Spinal cord (tissue), 10 donors: ENCODE measurements around the gene C2orf74. TPM values are rescaled to one million over a fixed set of nuclear protein-coding genes. Genes with fewer than 3 reads are reported as not detected.
A peak's percentile ranks its signal among the peaks of the same experiment; 100 is the strongest.
"Not testable (repeated sequence)": the region's sequence is repeated elsewhere in the genome, so short reads cannot be mapped to it uniquely, and the experiment has no call there.

Source experiments
- DNase-seq, 6 donors: peaks; one replicate each; pipeline versions ENCODE4 v3.0.0 to v3.0.0-alpha.2; 2013 to 2015; ENCODE audit warnings: low spot score in 6 of 6, low read depth in 4 of 6
- H3K27ac ChIP-seq: one replicate; pipeline ENCODE4 v1.5.1; 2013; ENCODE audit warnings: low read depth, low read length, control low read depth
- H3K27me3 ChIP-seq: one replicate; pipeline ENCODE4 v1.6.1; 2013; ENCODE audit warnings: low read length; ENCODE audit not compliant: control insufficient read depth, insufficient read depth
- H3K36me3 ChIP-seq: one replicate; pipeline ENCODE4 v1.6.1; 2013; ENCODE audit warnings: low read length; ENCODE audit not compliant: control insufficient read depth, insufficient read depth
- H3K4me1 ChIP-seq: one replicate; pipeline ENCODE4 v1.6.1; 2013; ENCODE audit warnings: low read length; ENCODE audit not compliant: control insufficient read depth, insufficient read depth
- H3K4me3 ChIP-seq: one replicate; pipeline ENCODE4 v1.5.1; 2013; ENCODE audit warnings: low read depth, low read length, control low read depth
- H3K9me3 ChIP-seq: one replicate; pipeline ENCODE4 v1.6.1; 2013; ENCODE audit warnings: low read length; ENCODE audit not compliant: control insufficient read depth, insufficient read depth
- WGBS: methylation state at CpG from one replicate; pipeline ENCODE4 v1.1.5; 2013; ENCODE audit warnings: missing lambda C conversion rate; ENCODE audit not compliant: insufficient coverage; 5-methylcytosine and 5-hydroxymethylcytosine counted together
- polyA plus RNA-seq, 2 donors: library from polyadenylated mRNA; unstranded; fragments of 120-200 nt; gene quantifications; one replicate each; pipeline ENCODE4 v1.2.1, GENCODE V29; 2013; ENCODE audit not compliant: insufficient read length in 2 of 2
- total RNA-seq, 2 donors: library from RNA; depleted of rRNA in 1 of 2; stranded (reverse); fragments of 120-200 nt in 1 of 2; fragments of >200 nt in 1 of 2; gene quantifications; one replicate each; pipeline versions ENCODE4 v1.2.3 to v1.2.4, GENCODE V29; 2013 to 2014
- donor health status: healthy.

C2orf74 gene
- total and polyA plus RNA-seq, 4 donors: 12.2 to 40.3 (median 31.3) TPM

DNA sequence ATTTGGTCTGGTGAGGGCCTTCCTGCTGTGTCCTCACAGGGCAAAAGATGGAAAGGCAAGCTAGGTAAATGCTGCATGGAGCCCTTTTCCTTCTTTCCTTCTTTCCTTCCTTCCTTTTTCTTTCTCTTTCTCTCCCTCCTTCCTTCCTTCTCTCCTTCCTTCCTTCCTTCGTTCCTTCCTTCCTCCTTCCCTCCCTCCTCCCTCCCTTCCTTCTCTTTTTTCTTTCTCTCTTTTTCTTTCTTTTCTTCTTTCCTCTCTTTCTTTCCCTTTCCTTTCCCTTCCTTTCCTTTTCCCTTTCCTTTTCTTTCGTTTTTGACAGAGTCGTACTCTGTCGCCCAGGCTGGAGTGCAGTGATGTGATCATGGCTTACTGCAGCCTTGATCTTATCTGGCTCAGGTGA, 23.1 kb upstream of the C2orf74 start:
- WGBS: 88% methylated on average over 4 of the region's 4 CpGs
- Histone ChIP-seq H3K4me3 (no peak overlapping the region), H3K36me3 (no peaks in the 10 kb centered on the region), H3K4me1 (no peaks in the 10 kb centered on the region), H3K27ac (no peak overlapping the region), H3K9me3 (no peaks in the 10 kb centered on the region), H3K27me3 (no peaks in the 10 kb centered on the region)
- no peak for DNase-seq

DNA sequence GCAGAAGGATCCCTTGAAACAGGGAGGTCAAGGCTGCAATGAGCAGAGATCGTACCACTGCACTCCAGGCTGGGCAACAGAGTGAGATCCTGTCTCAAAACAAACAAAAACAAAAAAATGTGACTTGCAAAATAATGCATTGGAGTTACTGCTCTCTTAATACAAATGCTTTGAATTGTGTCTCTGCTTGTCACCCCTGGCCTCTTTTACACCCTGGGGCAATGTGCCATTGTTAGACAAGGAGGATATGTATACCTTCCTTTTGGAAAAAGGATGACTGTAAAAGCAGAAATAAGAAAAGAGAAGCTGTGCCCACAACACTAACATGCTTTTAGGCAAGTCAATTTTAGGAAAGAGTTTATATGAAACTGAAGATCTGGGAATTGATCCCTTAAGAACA, 20.8 kb upstream of the C2orf74 start:
- Histone ChIP-seq H3K36me3 (no peaks in the 10 kb centered on the region), H3K4me3 (no peak overlapping the region), H3K4me1 (peaks cover 11% of the 10 kb centered on the region), H3K27me3 (no peaks in the 10 kb centered on the region), H3K9me3 (no peaks in the 10 kb centered on the region), H3K27ac (no peak overlapping the region)
- no peak for DNase-seq
- WGBS: no CpG with 5 or more reads among the region's 1 CpG

DNA sequence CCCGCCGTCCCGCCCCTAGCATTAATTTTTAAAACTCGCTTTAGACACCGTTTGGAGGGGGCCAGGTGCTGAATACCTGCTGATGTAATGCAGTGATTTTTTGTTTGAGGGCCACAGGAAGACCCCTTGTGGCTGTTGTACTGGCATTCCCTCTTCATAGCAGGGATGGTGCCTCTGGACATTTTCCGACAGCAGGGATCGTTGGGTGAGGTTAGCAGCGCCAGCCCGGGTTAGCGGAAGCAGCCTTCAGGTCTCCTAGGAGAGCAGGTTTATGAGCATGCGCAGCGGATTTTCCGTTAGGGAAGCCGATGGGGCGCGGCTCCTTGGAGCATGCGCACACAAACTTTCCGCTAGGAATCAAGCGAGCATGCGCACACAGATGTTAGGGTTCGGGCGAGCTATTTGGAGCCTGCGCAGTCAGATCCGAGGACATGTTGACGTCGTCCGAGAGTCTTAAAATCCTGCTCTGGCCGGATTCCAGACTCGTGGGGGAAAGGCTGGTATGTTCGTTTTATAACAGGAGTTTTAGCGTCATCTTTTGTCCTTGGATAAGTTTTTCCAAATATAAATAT, 17.2 kb upstream of the C2orf74 start:
- H3K27me3 ChIP-seq: no peaks in the 10 kb centered on the region
- DNase-seq: peak; percentile 98 to 100 (median 98)
- H3K4me1 ChIP-seq: peaks cover 11% of the 10 kb centered on the region
- H3K36me3 ChIP-seq: peaks cover 8% of the 10 kb centered on the region
- H3K9me3 ChIP-seq: no peaks in the 10 kb centered on the region
- peak overlapping the region; percentile 90 for H3K4me3 ChIP-seq
- WGBS: 10% methylated on average over 27 of the region's 31 CpGs
- H3K27ac ChIP-seq: peak overlapping the region; percentile 91

DNA sequence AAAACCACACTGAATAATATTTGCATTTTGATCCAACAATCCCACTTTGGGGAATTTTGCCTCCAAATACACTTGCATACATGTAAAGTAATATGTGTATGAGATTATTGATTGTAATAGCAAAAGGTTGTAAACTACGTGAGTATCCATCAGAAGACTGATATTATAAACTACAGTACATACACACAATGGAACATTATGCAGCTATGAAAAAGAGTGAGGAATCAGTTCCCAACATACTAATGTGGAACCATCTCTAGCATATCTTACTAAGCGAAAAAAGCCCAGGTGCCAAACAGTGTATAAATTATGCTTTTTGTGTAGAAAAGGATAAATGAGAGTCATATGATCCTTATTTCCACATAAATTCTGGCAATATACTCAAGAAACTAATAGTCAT, 16.0 kb upstream of the C2orf74 start:
- Histone ChIP-seq H3K4me3 (no peak overlapping the region), H3K4me1 (peaks cover 11% of the 10 kb centered on the region), H3K27ac (no peak overlapping the region), H3K36me3 (peaks cover 8% of the 10 kb centered on the region), H3K27me3 (no peaks in the 10 kb centered on the region), H3K9me3 (no peaks in the 10 kb centered on the region)
- no peak for DNase-seq
- WGBS: no CpG with 5 or more reads among the region's 2 CpGs

DNA sequence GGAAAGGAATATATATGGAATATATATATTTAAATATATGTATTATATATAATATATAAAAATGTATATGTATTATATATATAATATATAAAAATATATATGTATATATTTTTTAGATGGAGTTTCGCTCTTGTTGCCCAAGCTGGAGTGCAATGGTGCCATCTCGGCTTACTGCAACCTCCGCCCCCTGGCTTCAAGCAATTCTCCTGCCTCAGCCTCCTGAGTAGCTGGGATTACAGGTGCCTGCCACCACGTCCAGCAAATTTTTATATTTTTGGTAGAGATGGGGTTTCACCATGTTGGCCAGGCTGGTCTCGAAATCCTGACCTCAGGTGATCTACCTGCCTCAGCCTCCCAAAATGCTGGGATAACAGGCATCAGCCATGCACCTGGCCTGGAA, 13.9 kb upstream of the C2orf74 start:
- H3K27me3 ChIP-seq, H3K36me3 ChIP-seq, H3K4me3 ChIP-seq, H3K27ac ChIP-seq, DNase-seq, H3K9me3 ChIP-seq: not testable (repeated sequence)
- H3K4me1 ChIP-seq: peaks cover 11% of the 10 kb centered on the region
- 75% methylated on average over 1 of the region's 5 CpGs for WGBS

DNA sequence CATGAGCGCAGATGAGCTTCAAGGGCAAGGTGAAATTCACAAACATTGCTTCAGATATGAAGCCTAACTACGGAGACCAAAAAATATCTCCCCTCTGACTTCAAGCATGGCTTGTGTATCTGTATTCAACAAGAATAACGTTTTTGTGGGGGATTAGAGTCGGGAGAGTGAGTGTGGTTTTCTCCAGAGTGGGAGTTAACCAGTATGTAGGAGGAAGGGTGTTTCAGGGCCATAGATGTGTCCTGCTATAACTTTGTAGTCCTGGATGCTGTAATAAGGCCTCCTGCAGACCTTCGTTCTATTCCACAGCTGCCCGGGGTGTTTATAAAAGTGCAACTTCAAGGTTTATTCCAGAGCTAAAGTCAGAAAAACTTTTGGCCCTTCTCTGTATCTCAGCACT, 12.9 kb upstream of the C2orf74 start:
- Histone ChIP-seq H3K27ac (no peak overlapping the region), H3K4me1 (peaks cover 11% of the 10 kb centered on the region), H3K36me3 (peaks cover 8% of the 10 kb centered on the region), H3K4me3 (no peak overlapping the region), H3K27me3 (no peaks in the 10 kb centered on the region), H3K9me3 (no peaks in the 10 kb centered on the region)
- DNase-seq: no peak
- WGBS: 94% methylated on average over 5 of the region's 6 CpGs

DNA sequence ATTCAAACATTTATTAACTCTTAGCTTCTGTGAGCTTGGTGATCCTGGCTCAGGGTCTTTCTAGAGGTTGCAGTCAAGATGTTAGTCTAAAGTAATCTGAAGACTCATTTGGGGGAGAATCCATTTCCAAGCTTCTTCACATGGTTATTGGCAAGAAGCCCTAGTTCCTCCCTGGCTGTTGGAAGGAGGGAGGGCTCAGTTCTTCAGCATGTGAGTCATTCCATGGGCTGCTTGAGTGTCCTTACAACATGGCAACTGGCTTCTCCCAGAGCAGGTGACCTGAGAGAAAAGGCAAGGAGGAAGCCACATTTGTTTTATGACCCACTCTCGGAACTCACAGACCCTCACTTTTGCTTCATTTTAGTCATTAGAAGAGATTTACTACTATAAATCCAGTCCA, 10.6 kb upstream of the C2orf74 start:
- no peak overlapping the region for H3K4me3 ChIP-seq
- H3K4me1 ChIP-seq: no peaks in the 10 kb centered on the region
- H3K9me3 ChIP-seq: no peaks in the 10 kb centered on the region
- WGBS: 100% methylated on average over 1 of the region's 1 CpG
- no peak for DNase-seq
- no peaks in the 10 kb centered on the region for H3K27me3 ChIP-seq
- no peak overlapping the region for H3K27ac ChIP-seq
- peaks cover 10% of the 10 kb centered on the region for H3K36me3 ChIP-seq

DNA sequence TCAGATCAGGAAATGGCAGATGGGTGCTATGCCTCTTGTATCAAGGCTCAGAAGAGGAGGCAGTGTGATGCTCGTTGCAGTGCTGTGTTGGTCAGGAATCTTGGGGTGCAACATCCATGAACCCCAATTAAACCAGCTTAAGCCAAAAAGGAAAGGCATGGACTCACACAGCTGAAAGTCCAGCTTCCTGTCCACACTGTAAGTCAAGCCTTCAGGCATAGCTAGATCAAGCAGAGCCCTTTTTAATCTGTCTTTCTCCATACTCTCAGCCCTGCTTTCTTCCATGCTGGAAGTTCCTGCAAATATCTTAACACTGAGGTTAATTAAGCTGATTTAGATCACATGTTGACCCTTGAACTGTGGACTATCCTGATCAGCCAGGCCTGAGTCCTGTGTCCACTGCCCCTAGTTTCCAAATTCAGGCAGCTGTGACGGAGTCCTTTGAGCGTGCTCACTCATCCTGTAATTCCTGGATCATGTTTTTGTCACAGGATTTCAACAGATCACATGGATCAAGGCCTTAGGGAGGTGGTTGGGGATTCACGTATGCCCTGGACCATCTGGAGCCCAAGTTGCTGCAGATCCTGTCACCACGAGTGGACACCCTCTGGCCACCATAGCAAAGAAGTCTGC, 4.5 kb upstream of the C2orf74 start:
- Histone ChIP-seq H3K9me3 (no peaks in the 10 kb centered on the region), H3K4me3 (no peak overlapping the region), H3K27ac (no peak overlapping the region), H3K27me3 (no peaks in the 10 kb centered on the region), H3K36me3 (peaks cover 6% of the 10 kb centered on the region), H3K4me1 (no peaks in the 10 kb centered on the region)
- no peak for DNase-seq
- 88% methylated on average over 5 of the region's 5 CpGs for WGBS

DNA sequence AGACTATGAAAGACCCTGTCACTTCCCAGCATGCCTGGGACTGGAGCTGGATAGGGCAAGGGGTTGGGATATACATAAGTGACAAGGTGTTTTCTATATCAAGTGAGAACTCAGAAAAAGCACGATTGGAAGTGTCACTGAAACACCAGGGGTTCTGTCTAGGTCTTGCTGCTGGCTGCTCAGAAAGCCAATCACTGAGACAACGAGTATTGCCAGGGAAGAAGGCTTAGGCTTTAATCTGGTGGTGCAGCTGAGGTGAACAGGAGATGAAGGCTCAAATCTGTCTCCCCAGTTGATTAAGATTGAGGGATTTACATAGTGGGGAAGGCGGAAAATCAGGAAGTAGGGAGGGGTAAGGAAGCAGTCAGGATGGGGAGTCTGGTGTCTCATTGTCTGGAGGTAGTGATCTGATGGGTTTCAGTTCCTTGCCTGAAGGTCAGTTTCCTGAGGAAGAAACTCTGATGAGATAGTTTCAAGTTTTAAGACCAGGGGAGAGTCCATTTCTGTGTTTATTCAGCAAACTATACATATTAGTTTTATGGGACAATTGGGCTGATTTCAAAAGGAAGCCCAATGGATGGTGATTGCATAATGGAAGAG, 3.5 kb upstream of the C2orf74 start:
- 79% methylated on average over 3 of the region's 3 CpGs for WGBS
- Histone ChIP-seq H3K27ac (no peak overlapping the region), H3K36me3 (peaks cover 9% of the 10 kb centered on the region), H3K4me3 (no peak overlapping the region), H3K9me3 (no peaks in the 10 kb centered on the region), H3K27me3 (no peaks in the 10 kb centered on the region), H3K4me1 (no peaks in the 10 kb centered on the region)
- no peak for DNase-seq

DNA sequence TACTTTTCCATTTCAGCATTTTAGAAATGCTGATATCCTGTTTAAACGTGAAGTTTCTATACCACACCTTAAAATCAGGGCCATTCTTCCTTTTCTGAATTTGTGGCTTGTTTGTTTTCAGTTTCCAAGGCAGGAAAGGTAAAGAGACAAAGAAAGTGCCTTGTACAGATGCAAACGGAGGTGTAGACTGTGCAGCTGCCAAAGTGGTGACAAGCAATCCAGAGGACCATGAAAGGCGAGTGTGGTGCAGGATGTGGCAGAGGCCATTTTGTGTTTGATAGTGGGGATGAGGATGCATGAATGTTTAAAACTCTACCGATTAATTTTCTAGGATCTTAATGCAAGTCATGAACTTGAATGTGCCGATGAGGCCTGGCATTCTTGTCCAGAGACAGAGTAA, 733 bp downstream of the C2orf74 start:
- Histone ChIP-seq H3K4me3 (no peak overlapping the region), H3K36me3 (peaks cover 21% of the 10 kb centered on the region), H3K9me3 (no peaks in the 10 kb centered on the region), H3K27ac (no peak overlapping the region), H3K27me3 (no peaks in the 10 kb centered on the region), H3K4me1 (no peaks in the 10 kb centered on the region)
- no peak for DNase-seq
- 94% methylated on average over 4 of the region's 5 CpGs for WGBS
